B cell (primary cell): ENCODE results near the gene OR7C2. TPM values are rescaled to one million over a fixed set of nuclear protein-coding genes. Genes with fewer than 3 reads are reported as not detected.

Source experiments
- ATAC-seq: fragments of 200-7000 bp; cut with Tn5 transposase; one replicate; pipeline ENCODE4 v1.10.0; 2021; ENCODE audit warnings: low read depth, mild to moderate bottlenecking, moderate number of reproducible peaks, moderate library complexity
- CTCF ChIA-PET: fragments of 350-600 bp; sonication (Branson Sonifier 250); formaldehyde crosslinking; loops from one replicate; lab custom pipeline; 2021; ENCODE audit warnings: antibody characterized with exemption, inconsistent platforms; lab: Charles Lee
- POLR2A ChIA-PET: fragments of 350-600 bp; sonication (Branson Sonifier 250); formaldehyde crosslinking; loops from one replicate; lab custom pipeline; 2021; ENCODE audit warnings: antibody characterized with exemption; lab: Charles Lee
- DNase-seq: peaks from one replicate; pipeline ENCODE4 v3.0.0; 2013
- H2AFZ ChIP-seq: 2 replicates; pipeline ENCODE4 v1.6.1; 2012; ENCODE audit warnings: mild to moderate bottlenecking, low read depth, low read length; ENCODE audit not compliant: insufficient read depth, poor library complexity, severe bottlenecking
- H3K27ac ChIP-seq, 2 donors: 1 replicate in 1 of 2; 2 replicates in 1 of 2; pipeline ENCODE4 v1.5.1; 2012 to 2013; ENCODE audit warnings: low read length in 2 of 2, mild to moderate bottlenecking in 2 of 2, moderate library complexity in 1 of 2
- H3K27me3 ChIP-seq, 4 experiments: fragments of 200-600 bp in 1 of 4; sonication (generic) in 1 of 4; replicated peaks in 1 of 4; 1 replicate in 2 of 4; 2 replicates in 2 of 4; pipeline versions ENCODE4 v1.6.1 to v1.7.0; 2013 to 2016; ENCODE audit warnings: low read length in 3 of 4, mild to moderate bottlenecking in 2 of 4, mixed read lengths in 1 of 4, moderate library complexity in 1 of 4; ENCODE audit not compliant: insufficient read depth in 4 of 4, control insufficient read depth in 3 of 4; ENCODE audit errors: control extremely low read depth in 1 of 4
- H3K36me3 ChIP-seq, 2 experiments: replicated peaks in 1 of 2; 1 replicate in 1 of 2; 2 replicates in 1 of 2; pipeline versions ENCODE4 v1.6.1 to v1.7.1; 2013; ENCODE audit warnings: low read length in 1 of 2; ENCODE audit not compliant: insufficient read depth in 2 of 2, control insufficient read depth in 1 of 2; ENCODE audit errors: control extremely low read depth in 1 of 2, extremely low read depth in 1 of 2
- H3K4me1 ChIP-seq, 2 donors: fragments of 200-600 bp in 1 of 2; sonication (generic) in 1 of 2; 1 replicate in 1 of 2; 2 replicates in 1 of 2; pipeline versions ENCODE4 v1.5.1 to v1.6.1; 2013 to 2017; ENCODE audit warnings: low read length in 2 of 2; ENCODE audit not compliant: control insufficient read depth in 2 of 2, insufficient read depth in 2 of 2
- H3K4me2 ChIP-seq: replicated peaks from 2 replicates; pipeline ENCODE3; 2012; ENCODE audit warnings: mild to moderate bottlenecking, low read depth, low read length; ENCODE audit not compliant: poor library complexity, severe bottlenecking
- H3K4me3 ChIP-seq, 5 experiments: fragments of 200-600 bp in 1 of 5; sonication (generic) in 1 of 5; 1 replicate in 3 of 5; 2 replicates in 2 of 5; pipeline versions ENCODE4 v1.5.1 to v1.7.0; 2011 to 2016; ENCODE audit warnings: low read length in 4 of 5, mild to moderate bottlenecking in 4 of 5, low read depth in 2 of 5, control low read depth in 1 of 5, moderate library complexity in 1 of 5; ENCODE audit not compliant: insufficient read depth in 1 of 5; ENCODE audit errors: control extremely low read depth in 1 of 5, extremely low read depth in 1 of 5
- H3K79me2 ChIP-seq: fragments of 200-600 bp; sonication (generic); one replicate; pipeline ENCODE4 v1.6.0; 2016; ENCODE audit warnings: low read length; ENCODE audit not compliant: control insufficient read depth, insufficient read depth
- H3K9ac ChIP-seq: fragments of 200-600 bp; sonication (generic); 2 replicates; pipeline ENCODE4 v1.6.1; 2017; ENCODE audit warnings: mild to moderate bottlenecking, low read length, moderate library complexity
- H3K9me3 ChIP-seq, 3 donors: one replicate each; pipeline versions ENCODE4 v1.6.1 to v1.7.1; 2013; ENCODE audit warnings: low read length in 2 of 3; ENCODE audit not compliant: control insufficient read depth in 2 of 3, insufficient read depth in 1 of 3; ENCODE audit errors: control extremely low read depth in 1 of 3
- H4K20me1 ChIP-seq: 2 replicates; pipeline ENCODE4 v1.6.0; 2012; ENCODE audit warnings: mild to moderate bottlenecking, low read length; ENCODE audit not compliant: insufficient read depth, control insufficient read depth, poor library complexity, severe bottlenecking
- H3K27ac Mint-ChIP-seq: one replicate; pipeline ENCODE4 v1.8.0; 2021; ENCODE audit warnings: mixed read lengths
- H3K27me3 Mint-ChIP-seq: one replicate; pipeline ENCODE4 v1.8.0; 2021; ENCODE audit warnings: mixed read lengths
- H3K4me1 Mint-ChIP-seq: one replicate; pipeline ENCODE4 v1.8.0; 2021; ENCODE audit warnings: mixed read lengths
- H3K4me3 Mint-ChIP-seq: one replicate; pipeline ENCODE4 v1.8.0; 2021; ENCODE audit warnings: mixed read lengths
- H3K9me3 Mint-ChIP-seq: one replicate; pipeline ENCODE4 v1.8.0; 2022; ENCODE audit warnings: mixed read lengths; ENCODE audit not compliant: insufficient read depth
- CTCF ChIP-seq: fragments of 200-600 bp; IDR thresholded peaks from one replicate; pipeline ENCODE4 v1.8.0; 2022; ENCODE audit warnings: antibody characterized with exemption, mild to moderate bottlenecking
- EZH2 ChIP-seq: IDR thresholded peaks from 2 replicates; pipeline ENCODE4 v1.6.1; 2012; ENCODE audit warnings: borderline replicate concordance, low read depth, mild to moderate bottlenecking, moderate library complexity, low read length; ENCODE audit not compliant: insufficient read depth, poor library complexity, severe bottlenecking
- WGBS: methylation state at CpG from one replicate; pipeline ENCODE4 v1.1.5; 2013; ENCODE audit warnings: missing lambda C conversion rate; ENCODE audit not compliant: insufficient coverage; 5-methylcytosine and 5-hydroxymethylcytosine counted together
- intact Hi-C: fragments of 100-400 bp; cut with micrococcal nuclease; formaldehyde crosslinking; loops from one replicate; pipeline ENCODE4 v1.10.0; 2022
- polyA plus RNA-seq: library from polyadenylated mRNA; depleted of rRNA; stranded (reverse); fragments of >200 nt; gene quantifications from 2 replicates; pipeline ENCODE4 v1.2.3, GENCODE V29; 2012
- total RNA-seq, 2 donors: library from RNA; stranded (reverse); fragments of 120-200 nt in 1 of 2; gene quantifications; 1 replicate in 1 of 2; 2 replicates in 1 of 2; pipeline versions ENCODE4 v1.2.3 to v1.2.4, GENCODE V29; 2013 to 2022

The OR7C2 gene
- total and polyA plus RNA-seq, 2 donors (not counting 1 experiment from before 2014, with no cell fraction given), result not detected

GRCh38 chr19:14949876-14950275 is 8.6 kb downstream of the OR7C2 start:
- H3K4me2 ChIP-seq, result no peak overlapping the region
- peaks cover under 1 to 1% of the 10 kb centered on the region in 2 donors for H3K4me1 ChIP-seq
- no peak overlapping the region for H3K27ac ChIP-seq
- CTCF ChIA-PET, result no interaction called here
- no peak overlapping the region for H2AFZ ChIP-seq
- no peak overlapping the region for H3K9ac ChIP-seq
- Mint-ChIP-seq H3K4me3 (no peak overlapping the region), H3K27ac (no peak overlapping the region), H3K27me3 (peaks cover 7% of the 10 kb centered on the region), H3K9me3 (peaks cover 2% of the 10 kb centered on the region), H3K4me1 (peaks cover 2% of the 10 kb centered on the region)
- H4K20me1 ChIP-seq, result no peaks in the 10 kb centered on the region
- H3K27me3 ChIP-seq, result no peaks in the 10 kb centered on the region
- intact Hi-C loops, result no loop called here
- DNase-seq, result no peak
- peaks cover 0 to 11% (median 0%) of the 10 kb centered on the region in 3 donors for H3K9me3 ChIP-seq
- ATAC-seq, result no peak
- H3K79me2 ChIP-seq, result no peaks in the 10 kb centered on the region
- POLR2A ChIA-PET, result no interaction called here
- TF ChIP-seq EZH2, result no peak
- TF ChIP-seq CTCF, result no peak
- 80% methylated on average over 8 of the region's 8 CpGs for WGBS
- no peak overlapping the region for H3K4me3 ChIP-seq
- no peaks in the 10 kb centered on the region for H3K36me3 ChIP-seq

GRCh38 chr19:14950421-14950820 is 9.1 kb downstream of the OR7C2 start:
- no peaks in the 10 kb centered on the region for H3K27me3 ChIP-seq
- WGBS, result no CpG with 5 or more reads among the region's 1 CpG
- Mint-ChIP-seq H3K27me3 (peaks cover 7% of the 10 kb centered on the region), H3K4me3 (no peak overlapping the region), H3K27ac (no peak overlapping the region), H3K9me3 (peaks cover 2% of the 10 kb centered on the region), H3K4me1 (peaks cover 2% of the 10 kb centered on the region)
- no peak overlapping the region for H3K9ac ChIP-seq
- POLR2A ChIA-PET, result no interaction called here
- CTCF ChIA-PET, result no interaction called here
- peaks cover 0 to 11% (median 0%) of the 10 kb centered on the region in 3 donors for H3K9me3 ChIP-seq
- no peak overlapping the region for H2AFZ ChIP-seq
- no peaks in the 10 kb centered on the region for H4K20me1 ChIP-seq
- no peaks in the 10 kb centered on the region for H3K36me3 ChIP-seq
- no peak for DNase-seq
- no peak for ATAC-seq
- H3K4me2 ChIP-seq, result no peak overlapping the region
- TF ChIP-seq CTCF, result no peak
- TF ChIP-seq EZH2, result no peak
- H3K4me3 ChIP-seq, result no peak overlapping the region
- intact Hi-C loops, result no loop called here
- no peaks in the 10 kb centered on the region for H3K4me1 ChIP-seq
- no peaks in the 10 kb centered on the region for H3K79me2 ChIP-seq
- no peak overlapping the region for H3K27ac ChIP-seq
